Activated CD8-positive, alpha-beta T cell treated with anti-CD3 and anti-CD28 coated beads for 36 hours (primary cell): Measurements from ENCODE around the gene CSNK1G3. TPM values are rescaled to one million over a fixed set of nuclear protein-coding genes. Genes with fewer than 3 reads are reported as not detected.

Source experiments
- ATAC-seq: fragments of 200-7000 bp; cut with Tn5 transposase; one replicate; pipeline ENCODE4 v1.10.0; 2021; ENCODE audit warnings: mild to moderate bottlenecking, moderate library complexity
- CTCF ChIA-PET: fragments of 350-600 bp; sonication (Branson Sonifier 250); formaldehyde crosslinking; loops from one replicate; lab custom pipeline; 2021; ENCODE audit warnings: antibody characterized with exemption; lab: Charles Lee
- POLR2A ChIA-PET: fragments of 350-600 bp; sonication (Branson Sonifier 250); formaldehyde crosslinking; loops from one replicate; lab custom pipeline; 2021; ENCODE audit warnings: antibody characterized with exemption; lab: Charles Lee
- DNase-seq: peaks from one replicate; pipeline ENCODE4 v3.0.0-alpha.2; 2020
- H3K27ac Mint-ChIP-seq: one replicate; pipeline ENCODE4 v1.8.0; 2021; ENCODE audit warnings: mild to moderate bottlenecking, mixed read lengths
- H3K27me3 Mint-ChIP-seq: one replicate; pipeline ENCODE4 v1.8.0; 2021; ENCODE audit warnings: mixed read lengths
- H3K36me3 Mint-ChIP-seq: one replicate; pipeline ENCODE4 v1.8.0; 2021; ENCODE audit warnings: low read depth, mixed read lengths
- H3K4me1 Mint-ChIP-seq: one replicate; pipeline ENCODE4 v1.8.0; 2021; ENCODE audit warnings: low read depth, mixed read lengths
- H3K4me3 Mint-ChIP-seq: one replicate; pipeline ENCODE4 v1.8.0; 2021; ENCODE audit warnings: mild to moderate bottlenecking, moderate library complexity, mixed read lengths
- H3K9me3 Mint-ChIP-seq: one replicate; pipeline ENCODE4 v1.8.0; 2021; ENCODE audit warnings: mixed read lengths
- CTCF ChIP-seq: fragments of 200-600 bp; IDR thresholded peaks from one replicate; pipeline ENCODE4 v1.8.0; 2022; ENCODE audit warnings: antibody characterized with exemption, mild to moderate bottlenecking
- intact Hi-C: fragments of 100-400 bp; cut with micrococcal nuclease; formaldehyde crosslinking; loops from one replicate; pipeline ENCODE4 v1.10.0; 2022
- total RNA-seq, 2 experiments: library from RNA; stranded (reverse); gene quantifications; one replicate each; pipeline ENCODE4 v1.2.3, GENCODE V29; 2021

CSNK1G3 gene
- total RNA-seq, 2 experiments from 2014 or later = 36.1 to 39.2 TPM

GRCh38 chr5:123639244-123639643 is 127.3 kb downstream of the CSNK1G3 start:
- CTCF ChIA-PET = no interaction called here
- H3K4me1 Mint-ChIP-seq = no peaks in the 10 kb centered on the region
- no peak overlapping the region for H3K27ac Mint-ChIP-seq
- H3K4me3 Mint-ChIP-seq = no peak overlapping the region
- no peak for ATAC-seq
- H3K9me3 Mint-ChIP-seq = peaks cover 2% of the 10 kb centered on the region
- no peaks in the 10 kb centered on the region for H3K36me3 Mint-ChIP-seq
- intact Hi-C loops = no loop called here
- DNase-seq = no peak
- TF ChIP-seq CTCF = no peak
- H3K27me3 Mint-ChIP-seq = peaks cover 11% of the 10 kb centered on the region
- POLR2A ChIA-PET = interaction anchor here (0.6 kb wide), 1 partner anchor 736 kb away, joined by 3 read pairs; no protein-coding TSS in a partner anchor

GRCh38 chr5:123645024-123645603 is 133.1 kb downstream of the CSNK1G3 start:
- no peak for TF ChIP-seq CTCF
- Mint-ChIP-seq H3K4me1 (no peaks in the 10 kb centered on the region), H3K4me3 (no peak overlapping the region), H3K27me3 (peaks cover 21% of the 10 kb centered on the region), H3K27ac (no peak overlapping the region), H3K9me3 (peaks cover 4% of the 10 kb centered on the region), H3K36me3 (no peaks in the 10 kb centered on the region)
- DNase-seq (no peak), ATAC-seq (no peak)
- CTCF ChIA-PET = no interaction called here
- intact Hi-C loops = no loop called here
- POLR2A ChIA-PET = no interaction called here

DNA sequence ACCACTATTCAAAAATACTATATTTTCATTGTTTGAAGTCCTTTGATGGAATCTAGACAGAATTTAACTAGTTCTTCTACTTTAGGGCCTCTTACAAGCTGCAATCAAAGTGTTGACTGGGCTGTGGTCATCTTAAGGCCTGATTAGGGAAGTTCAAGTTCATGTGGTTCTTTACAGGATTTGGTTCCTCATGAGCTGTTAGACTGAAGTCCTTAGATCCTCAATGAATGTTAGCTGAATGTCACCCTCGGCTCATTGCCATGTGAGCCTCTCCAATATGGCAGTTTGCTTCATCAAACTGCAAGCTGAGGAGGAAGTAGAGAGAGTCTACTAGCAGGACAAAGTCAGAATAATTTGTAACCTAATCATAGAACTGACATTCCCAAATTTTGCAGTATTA is 135.1 kb downstream of the CSNK1G3 start:
- intact Hi-C loops = no loop called here
- ChIA-PET CTCF (no interaction called here), POLR2A (interaction anchor here (0.6 kb wide), 1 partner anchor 1979 kb away, joined by 3 read pairs; no protein-coding TSS in a partner anchor)
- DNase-seq = no peak
- peaks cover 16% of the 10 kb centered on the region for H3K27me3 Mint-ChIP-seq
- no peaks in the 10 kb centered on the region for H3K4me1 Mint-ChIP-seq
- no peak for TF ChIP-seq CTCF
- H3K4me3 Mint-ChIP-seq = no peak overlapping the region
- no peak for ATAC-seq
- no peak overlapping the region for H3K27ac Mint-ChIP-seq
- H3K36me3 Mint-ChIP-seq = no peaks in the 10 kb centered on the region
- peaks cover 4% of the 10 kb centered on the region for H3K9me3 Mint-ChIP-seq

- intact Hi-C loops = no loop called here
- Mint-ChIP-seq H3K27ac (no peak overlapping the region), H3K4me3 (no peak overlapping the region), H3K36me3 (no peaks in the 10 kb centered on the region), H3K9me3 (peaks cover 4% of the 10 kb centered on the region), H3K4me1 (no peaks in the 10 kb centered on the region), H3K27me3 (peaks cover 13% of the 10 kb centered on the region)
- ChIA-PET CTCF (interaction anchor here (0.7 kb wide), 1 partner anchor 353 kb away, joined by 4 read pairs; no protein-coding TSS in a partner anchor), POLR2A (interaction anchor here (0.7 kb wide), 1 partner anchor 14 kb away, joined by 4 read pairs; no protein-coding TSS in a partner anchor)
- DNase-seq (no peak), ATAC-seq (no peak)
- no peak for TF ChIP-seq CTCF
Measured at GRCh38 chr5:123651234-123651633, 139.3 kb downstream of the CSNK1G3 start.

- Mint-ChIP-seq H3K36me3 (no peaks in the 10 kb centered on the region), H3K4me3 (no peak overlapping the region), H3K9me3 (no peaks in the 10 kb centered on the region), H3K27ac (no peak overlapping the region), H3K4me1 (no peaks in the 10 kb centered on the region), H3K27me3 (peaks cover 2% of the 10 kb centered on the region)
- intact Hi-C loops = no loop called here
- no peak for TF ChIP-seq CTCF
- ChIA-PET POLR2A (no interaction called here), CTCF (no interaction called here)
- ATAC-seq (no peak), DNase-seq (no peak)
Measured at GRCh38 chr5:123659011-123659410, 147.0 kb downstream of the CSNK1G3 start.
